Ovary (tissue), 9 donors: Measurements from ENCODE around the gene NDC80. TPM values are rescaled to one million over a fixed set of nuclear protein-coding genes. Genes with fewer than 3 reads are reported as not detected.

Source experiments
- DNase-seq, 5 donors: peaks; one replicate each; pipeline ENCODE4 v3.0.0-alpha.2; 2019 to 2020
- H3K27ac ChIP-seq, 2 donors: fragments of 200-600 bp; one replicate each; pipeline versions ENCODE4 v1.5.1 to v1.8.0; 2019 to 2022
- H3K27me3 ChIP-seq: fragments of 200-600 bp; one replicate; pipeline ENCODE4 v1.8.0; 2022
- H3K36me3 ChIP-seq: fragments of 200-600 bp; sonication (generic); one replicate; pipeline ENCODE4 v1.5.1; 2019
- H3K4me1 ChIP-seq: one replicate; pipeline ENCODE4 v1.8.1; 2013; ENCODE audit warnings: mild to moderate bottlenecking, moderate library complexity; ENCODE audit not compliant: insufficient read depth
- H3K4me3 ChIP-seq: fragments of 200-600 bp; sonication (generic); one replicate; pipeline ENCODE4 v1.5.1; 2017
- H3K9me3 ChIP-seq, 2 donors: fragments of 200-600 bp in 1 of 2; sonication (generic) in 1 of 2; one replicate each; pipeline versions ENCODE4 v1.5.1 to v1.8.1; 2013 to 2019; ENCODE audit warnings: mild to moderate bottlenecking in 1 of 2, moderate library complexity in 1 of 2
- EP300 ChIP-seq: sonication (generic); formaldehyde crosslinking; IDR thresholded peaks from one replicate; pipeline ENCODE4 v1.6.1; 2017; ENCODE audit warnings: antibody characterized with exemption
- WGBS, 3 donors: extraction: QIAGEN DNeasy Blood & Tissue Kit in 1 of 3; methylation state at CpG; one replicate each; pipeline versions ENCODE4 v1.1.5 to v1.1.7; 2013 to 2017; 5-methylcytosine and 5-hydroxymethylcytosine counted together
- intact Hi-C, 4 donors: fragments of 100-400 bp; cut with DNase I; formaldehyde crosslinking; loops; one replicate each; pipeline versions ENCODE4 v1.11.0 to v1.15.1; 2022 to 2023
- polyA plus RNA-seq, 2 donors: library from polyadenylated mRNA; stranded (reverse); fragments of 200-250 nt in 1 of 2; fragments of 350-450 nt in 1 of 2; fragmentation: Illumina TruSeq in 1 of 2; extraction: RNeasy Lipid Tissue Mini Kit (QIAGEN cat#74804) in 1 of 2; gene quantifications; one replicate each; pipeline ENCODE4 v1.2.3, GENCODE V29; 2013 to 2014
- small RNA-seq: library from RNA; depleted of rRNA; stranded (forward); fragments of <200 nt; gene quantifications from one replicate; pipeline ENCODE3, GENCODE V24; 2016
- total RNA-seq, 7 donors: library from RNA; depleted of rRNA in 2 of 7; stranded (reverse); fragments of >200 nt in 2 of 7; fragmentation: NEBNext Ultra II Directional in 3 of 7; extraction: Animal tissue kit (Norgen Biotek cat#: 25700) in 3 of 7; gene quantifications; one replicate each; pipeline versions ENCODE4 v1.1.0 to v1.2.4, GENCODE V29; 2016 to 2023
- donor health status: DM: no; HTN: no; CAD: no; lungs with moderate emphysema.
- donor health status: DM: no; HTN: no; CAD: no.
- donor health status: Bipolar disorder and iron deficiency.
- donor health status: DM: yes; HTN: yes; CAD: no.
- donor health status: DM: no; HTN: no; CAD: no.
- donor health status: DM: yes; HTN: yes; CAD: no.

Gene NDC80
- total and polyA plus RNA-seq, 9 donors: 0.13 to 2.5 (median 0.36) TPM; not detected in 2

DNA sequence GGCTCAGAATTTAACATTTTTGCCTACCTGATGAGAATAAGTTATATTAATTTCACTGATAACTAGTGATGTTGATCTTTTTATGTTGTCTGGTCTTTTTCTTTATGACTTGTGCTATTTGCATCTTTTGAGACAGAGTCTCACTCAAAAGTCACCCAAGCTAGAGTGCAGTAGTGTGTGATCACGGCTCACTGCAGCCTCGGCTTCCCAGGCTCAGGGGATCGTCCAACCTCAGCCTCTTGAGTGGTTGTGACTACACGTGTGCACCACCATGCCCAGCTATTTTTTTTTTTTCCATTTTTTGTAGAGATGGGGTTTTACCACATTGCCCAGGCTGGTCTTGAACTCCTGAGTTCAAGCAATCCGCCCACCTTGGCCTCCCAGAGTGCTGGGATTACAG lies 91.6 kb downstream of the NDC80 start:
- H3K27ac ChIP-seq: no peak overlapping the region
- intact Hi-C loops: no loop called here
- peaks cover 9% of the 10 kb centered on the region for H3K4me1 ChIP-seq
- 82 to 92% (median 85%) methylated on average over 5 of the region's 5 CpGs for WGBS, 3 donors
- TF ChIP-seq EP300: no peak
- H3K27me3 ChIP-seq: no peaks in the 10 kb centered on the region
- H3K4me3 ChIP-seq: no peak overlapping the region
- no peaks in the 10 kb centered on the region for H3K9me3 ChIP-seq
- no peaks in the 10 kb centered on the region for H3K36me3 ChIP-seq
- no peak for DNase-seq

Small RNA genes lying within 50 kb of the gene (small RNA-seq; reads per million reads assigned to genes)
- gene RF00019: not detected
- gene RF01233: not detected
- not detected for gene RNU6-340P

Other genes with a start within 250 kb of the NDC80 start
- gene METTL4, start 52 bp upstream of the NDC80 start, total RNA-seq: 10 to 100 TPM in 2 of 7 donors, 1 to 10 TPM in 5; 4.8 to 16.0 (median 8.7) TPM
- 1 to 10 TPM; 7.0 to 8.2 TPM for gene METTL4, start 52 bp upstream of the NDC80 start, polyA plus RNA-seq
- 10 to 100 TPM; 43.4 to 82.7 (median 58.1) TPM for gene SMCHD1, start 84.2 kb downstream of the NDC80 start, total RNA-seq
- gene SMCHD1, start 84.2 kb downstream of the NDC80 start, polyA plus RNA-seq: 10 to 100 TPM; 15.6 to 24.3 TPM